ENCODE data around the gene CPN1. TPM values are rescaled to one million over a fixed set of nuclear protein-coding genes. Genes with fewer than 3 reads are reported as not detected.

Gene CPN1
- total and polyA plus RNA-seq, 2 of the 8 experiments (the other 6 are each of a cell fraction or from before 2014, with no cell fraction given), result 0.15 to 0.20 TPM

DNA sequence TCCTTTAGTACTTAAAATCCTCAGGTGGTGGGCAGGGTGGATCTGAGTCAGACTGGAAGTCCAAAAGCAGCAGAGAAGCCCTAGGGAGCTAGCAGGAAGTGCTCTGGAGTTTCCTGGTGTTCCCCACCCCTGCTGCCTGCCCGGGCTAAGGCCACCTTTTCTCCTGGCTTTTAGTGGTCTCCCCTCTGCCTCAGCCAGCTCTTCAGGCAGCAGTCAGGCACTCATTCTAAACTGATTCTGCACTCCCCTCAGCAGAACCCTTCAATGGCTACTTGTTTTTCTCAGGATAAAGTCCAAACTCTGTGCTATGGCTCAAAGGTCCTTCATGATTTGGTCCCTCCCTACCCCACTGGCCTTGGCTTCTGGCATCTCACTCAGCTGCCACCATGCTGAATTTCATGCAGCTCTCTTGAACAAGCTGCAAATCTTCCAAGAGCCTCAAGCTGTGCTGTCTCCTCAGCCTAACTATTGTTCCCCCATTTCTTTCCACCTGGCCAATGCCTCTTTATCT lies 43.1 kb downstream of the CPN1 start:
- H3K9ac ChIP-seq (replicated peaks in 1 of 4; ENCODE audit: extremely low read depth in 1 of 4, low read depth in 3 of 4, low read length in 3 of 4), result no peak overlapping the region; a peak in 1 of 7 replicates
- no peak overlapping the region for H3K23ac ChIP-seq (ENCODE audit: insufficient read length)
- peak overlapping the region; percentile 68 for H3K18ac ChIP-seq (ENCODE audit: extremely low read depth, low read length)
- H3K27ac ChIP-seq (ENCODE audit: low read depth, low read length), result no peak overlapping the region
- no peak overlapping the region for H2BK5ac ChIP-seq (ENCODE audit: low read depth, low read length)
- H2BK15ac ChIP-seq (ENCODE audit: low read length), result peak overlapping the region; percentile 12; the same call in 1 of the 2 replicates
- H2BK20ac ChIP-seq (ENCODE audit: low read length), result peak overlapping the region; percentile 18; the same call in 1 of the 2 replicates
- peaks cover 0 to 6% (median 3%) of the 10 kb centered on the region in 4 experiments; a peak in 4 of 7 replicates for H3K4me1 ChIP-seq (replicated peaks in 1 of 4; ENCODE audit: control insufficient read depth in 3 of 4, insufficient read depth in 4 of 4, low read length in 3 of 4)
- H3K9me3 ChIP-seq (ENCODE audit: insufficient read depth in 2 of 2, low read depth in 1 of 2, low read length in 1 of 2), result no peaks in the 10 kb centered on the region
- H3K4me3 ChIP-seq (ENCODE audit: extremely low read depth in 1 of 4, insufficient read depth in 2 of 4, low read depth in 3 of 4, low read length in 4 of 4), result no peak overlapping the region
- no peaks in the 10 kb centered on the region for H3K27me3 ChIP-seq (replicated peaks in 1 of 4; ENCODE audit: control insufficient read depth in 3 of 4, extremely low read depth in 1 of 4, insufficient read depth in 3 of 4, low read length in 3 of 4)
- 87% methylated on average over 1 of the region's 1 CpG; no CpG with 5 or more reads in 1 of the 2 experiments for WGBS, 2 experiments (ENCODE audit: extremely low coverage in 1 of 2, insufficient coverage in 1 of 2, insufficient read length in 1 of 2, insufficient replicate concordance in 2 of 2, low coverage in 1 of 2, low lambda C conversion rate in 2 of 2, missing lambda C conversion rate in 1 of 2)
- peak overlapping the region; percentile 38 for H2BK120ac ChIP-seq (replicated peaks; ENCODE audit: low read depth, low read length)
- H4K20me1 ChIP-seq (replicated peaks in 1 of 2; ENCODE audit: control insufficient read depth in 1 of 2, insufficient read depth in 2 of 2, low read length in 2 of 2), result no peaks in the 10 kb centered on the region
- peak overlapping the region; percentile 95 for H2AFZ ChIP-seq (ENCODE audit: low read length)
- no peaks in the 10 kb centered on the region for H3K23me2 ChIP-seq (ENCODE audit: low read depth, low read length)
- H3K79me2 ChIP-seq (ENCODE audit: control insufficient read depth in 1 of 2, insufficient read depth in 2 of 2, low read length in 2 of 2), result no peaks in the 10 kb centered on the region
- no peaks in the 10 kb centered on the region for H3K79me1 ChIP-seq (ENCODE audit: low read depth, low read length)
- CTCF ChIA-PET (ENCODE audit: partially characterized antibody), result interaction anchor here (0.7 to 2.0 kb wide), 5 partner anchors 9 to 193 kb away, joined by 3 to 8 read pairs (median 5); no protein-coding TSS in a partner anchor
- no peak overlapping the region for H3K4me2 ChIP-seq (ENCODE audit: insufficient read depth in 1 of 2, low read depth in 2 of 2, low read length in 2 of 2)
- H4K91ac ChIP-seq (replicated peaks; ENCODE audit: insufficient read length, low read length), result peak overlapping the region; percentile 73
- H2AK5ac ChIP-seq (ENCODE audit: low read depth, low read length), result no peak overlapping the region
- H4K8ac ChIP-seq (ENCODE audit: extremely low read depth, insufficient read depth, low read length), result peak overlapping the region; percentile 6; the same call in 1 of the 2 replicates
- no peaks in the 10 kb centered on the region for H3K36me3 ChIP-seq (ENCODE audit: control insufficient read depth in 2 of 4, insufficient read depth in 4 of 4, low read length in 3 of 4)
- FAIRE-seq, result no peak
- no peak for DNase-seq (ENCODE audit: low read depth in 1 of 2, low spot score in 2 of 2)
- POLR2A ChIA-PET (ENCODE audit: partially characterized antibody), result interaction anchor here (0.8 to 1.7 kb wide), 3 partner anchors 125 to 163 kb away, joined by 3 to 5 read pairs (median 3); no protein-coding TSS in a partner anchor
- H2BK12ac ChIP-seq (ENCODE audit: low read depth, low read length), result no peak overlapping the region
- H4K5ac ChIP-seq (ENCODE audit: insufficient read length, low read depth, low read length), result no peak overlapping the region
- no peak overlapping the region for H3K14ac ChIP-seq (ENCODE audit: insufficient read length)
- no peak overlapping the region for H3K56ac ChIP-seq (replicated peaks; ENCODE audit: insufficient read length, low read depth, low read length)
- H3K4ac ChIP-seq (replicated peaks; ENCODE audit: insufficient read length, low read depth, low read length), result no peak overlapping the region
- TF ChIP-seq FOSL1 (IDR thresholded peaks at IDR 0.05; ENCODE audit: insufficient read depth, low read depth, low read length), result no peak
- TF ChIP-seq JUN (IDR thresholded peaks at IDR 0.05; ENCODE audit: low read depth, low read length), result no peak
- TF ChIP-seq YY1 (IDR thresholded peaks at IDR 0.05; ENCODE audit: low read depth, low read length), result no peak
- no peak for TF ChIP-seq NANOG (IDR thresholded peaks at IDR 0.05; ENCODE audit: insufficient read depth, low read depth, low read length, poor library complexity, severe bottlenecking)
- no peak for TF ChIP-seq SIRT6 (IDR thresholded peaks at IDR 0.05; ENCODE audit: low read length)
- no peak for TF ChIP-seq GTF2F1 (IDR thresholded peaks at IDR 0.05; ENCODE audit: borderline replicate concordance, low read depth, low read length)
- TF ChIP-seq, protein P1, sequence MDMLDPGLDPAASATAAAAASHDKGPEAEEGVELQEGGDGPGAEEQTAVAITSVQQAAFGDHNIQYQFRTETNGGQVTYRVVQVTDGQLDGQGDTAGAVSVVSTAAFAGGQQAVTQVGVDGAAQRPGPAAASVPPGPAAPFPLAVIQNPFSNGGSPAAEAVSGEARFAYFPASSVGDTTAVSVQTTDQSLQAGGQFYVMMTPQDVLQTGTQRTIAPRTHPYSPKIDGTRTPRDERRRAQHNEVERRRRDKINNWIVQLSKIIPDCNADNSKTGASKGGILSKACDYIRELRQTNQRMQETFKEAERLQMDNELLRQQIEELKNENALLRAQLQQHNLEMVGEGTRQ (IDR thresholded peaks at IDR 0.05; ENCODE audit: low read length), result no peak
- no peak for TF ChIP-seq PHF8 (conservative IDR thresholded peaks at IDR 0.05; ENCODE audit: low read depth, low read length)
- no peak for TF ChIP-seq GABPA (IDR thresholded peaks at IDR 0.05; ENCODE audit: borderline replicate concordance, insufficient read depth, low read length)
- TF ChIP-seq, protein P2, sequence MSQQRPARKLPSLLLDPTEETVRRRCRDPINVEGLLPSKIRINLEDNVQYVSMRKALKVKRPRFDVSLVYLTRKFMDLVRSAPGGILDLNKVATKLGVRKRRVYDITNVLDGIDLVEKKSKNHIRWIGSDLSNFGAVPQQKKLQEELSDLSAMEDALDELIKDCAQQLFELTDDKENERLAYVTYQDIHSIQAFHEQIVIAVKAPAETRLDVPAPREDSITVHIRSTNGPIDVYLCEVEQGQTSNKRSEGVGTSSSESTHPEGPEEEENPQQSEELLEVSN (IDR thresholded peaks at IDR 0.05), result no peak
- TF ChIP-seq MAFK (IDR thresholded peaks at IDR 0.05; ENCODE audit: low read depth, low read length), result no peak
